Measurements from ENCODE around the gene SH2D3C. TPM values are rescaled to one million over a fixed set of nuclear protein-coding genes. Genes with fewer than 3 reads are reported as not detected.

The SH2D3C gene
- total and polyA plus RNA-seq, 9 of the 15 experiments (the other 6 are each of a cell fraction or from before 2014, with no cell fraction given), result 0.03 to 1.2 (median 0.22) TPM; not detected in 1

DNA sequence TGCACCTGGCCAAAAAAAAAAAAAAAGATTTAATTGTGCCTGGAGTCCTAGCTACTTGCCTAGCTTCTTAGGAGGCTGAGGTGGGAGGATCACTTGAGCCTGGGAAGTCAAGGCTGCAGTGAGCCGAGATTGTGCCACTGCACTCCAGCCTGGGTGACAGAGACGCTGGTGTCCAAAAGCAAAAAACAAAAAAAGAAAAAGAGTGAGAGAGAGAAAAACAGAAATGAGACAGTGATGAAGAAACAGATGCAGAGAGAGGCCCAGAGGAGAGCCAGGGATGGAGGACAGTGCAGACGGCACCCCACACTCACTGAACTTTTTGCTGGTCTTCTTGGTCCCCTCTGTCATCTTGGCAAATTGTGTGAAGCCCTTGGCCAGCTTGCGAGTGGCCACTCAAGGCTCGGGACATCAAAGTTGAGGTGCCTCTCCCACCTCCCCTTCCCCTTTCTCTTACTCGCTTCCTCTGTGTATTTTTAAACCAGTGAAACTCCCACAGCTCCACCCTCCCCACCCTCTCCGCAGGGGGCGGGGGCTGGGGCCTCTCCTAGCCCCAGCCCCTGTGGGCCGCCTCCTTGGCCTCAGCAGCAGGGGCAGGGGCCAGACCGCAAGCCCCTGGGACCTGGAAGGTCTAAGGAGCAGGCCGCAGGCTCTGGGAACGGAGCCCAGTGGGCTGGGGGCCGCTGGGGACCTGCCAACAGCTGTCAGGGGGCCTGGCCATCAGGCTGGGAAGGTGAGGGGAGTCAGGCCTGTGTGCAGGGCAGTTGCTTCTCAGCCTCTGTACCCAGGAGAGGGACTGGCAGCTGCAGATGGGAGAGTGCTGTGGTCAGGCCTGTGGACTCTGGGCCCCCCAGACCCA is at the start of gene SH2D3C (continued):
- no peak for TF ChIP-seq JUND (IDR thresholded peaks at IDR 0.05; ENCODE audit: borderline replicate concordance, low read depth, low read length)
- TF ChIP-seq JUND (tag; IDR thresholded peaks at IDR 0.05; ENCODE audit: borderline replicate concordance, low read depth, low read length), result no peak
- no peak for TF ChIP-seq GATAD2A (IDR thresholded peaks at IDR 0.05)
- TF ChIP-seq MECOM (CRISPR knock-in tag; IDR thresholded peaks at IDR 0.05), result no peak
- no peak for TF ChIP-seq YY1 (IDR thresholded peaks at IDR 0.05; ENCODE audit: borderline replicate concordance in 1 of 3, control insufficient read depth in 1 of 3, extremely low read depth in 1 of 3, insufficient read depth in 3 of 3, insufficient read length in 1 of 3, insufficient replicate concordance in 2 of 3, low read depth in 1 of 3, low read length in 2 of 3)
- no peak for TF ChIP-seq ZNF146 (CRISPR knock-in tag; IDR thresholded peaks at IDR 0.05; ENCODE audit: unreplicated experiment)
- no peak for TF ChIP-seq ZNF655 (CRISPR knock-in tag; IDR thresholded peaks at IDR 0.05)
- TF ChIP-seq GABPA (tag; conservative IDR thresholded peaks at IDR 0.05; ENCODE audit: low read depth), result no peak
- no peak for TF ChIP-seq ETV1 (tag; conservative IDR thresholded peaks at IDR 0.05; ENCODE audit: low read depth)
- TF ChIP-seq SREBF2 (CRISPR knock-in tag; IDR thresholded peaks at IDR 0.05), result no peak
- peak; percentile 85 for TF ChIP-seq PRDM10 (IDR thresholded peaks at IDR 0.05; ENCODE audit: partially characterized antibody)
- no peak for TF ChIP-seq ESRRB (CRISPR knock-in tag; IDR thresholded peaks at IDR 0.05; ENCODE audit: borderline replicate concordance)
- TF ChIP-seq, protein P1, sequence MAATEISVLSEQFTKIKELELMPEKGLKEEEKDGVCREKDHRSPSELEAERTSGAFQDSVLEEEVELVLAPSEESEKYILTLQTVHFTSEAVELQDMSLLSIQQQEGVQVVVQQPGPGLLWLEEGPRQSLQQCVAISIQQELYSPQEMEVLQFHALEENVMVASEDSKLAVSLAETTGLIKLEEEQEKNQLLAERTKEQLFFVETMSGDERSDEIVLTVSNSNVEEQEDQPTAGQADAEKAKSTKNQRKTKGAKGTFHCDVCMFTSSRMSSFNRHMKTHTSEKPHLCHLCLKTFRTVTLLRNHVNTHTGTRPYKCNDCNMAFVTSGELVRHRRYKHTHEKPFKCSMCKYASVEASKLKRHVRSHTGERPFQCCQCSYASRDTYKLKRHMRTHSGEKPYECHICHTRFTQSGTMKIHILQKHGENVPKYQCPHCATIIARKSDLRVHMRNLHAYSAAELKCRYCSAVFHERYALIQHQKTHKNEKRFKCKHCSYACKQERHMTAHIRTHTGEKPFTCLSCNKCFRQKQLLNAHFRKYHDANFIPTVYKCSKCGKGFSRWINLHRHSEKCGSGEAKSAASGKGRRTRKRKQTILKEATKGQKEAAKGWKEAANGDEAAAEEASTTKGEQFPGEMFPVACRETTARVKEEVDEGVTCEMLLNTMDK (IDR thresholded peaks at IDR 0.05; ENCODE audit: borderline replicate concordance, insufficient read depth, low read depth, low read length, poor library complexity, severe bottlenecking), result no peak
- TF ChIP-seq ZNF589 (CRISPR knock-in tag; IDR thresholded peaks at IDR 0.05; ENCODE audit: low read depth), result no peak
- TF ChIP-seq SUPT5H (IDR thresholded peaks at IDR 0.05), result no peak

Data from K562 (cell line).